Inflammatory macrophage treated with lipopolysaccharide for 1 hour (primary cell): ENCODE measurements around the gene CWF19L2.
"Not testable (repeated sequence)": the region's sequence is repeated elsewhere in the genome, so short reads cannot be mapped to it uniquely, and the experiment has no call there.

Experiments
- DNase-seq, 2 donors: peaks; one replicate each; pipeline ENCODE4 v3.0.0-alpha.2; 2020 to 2022

Gene CWF19L2

GRCh38 chr11:107430525-107430924 lies 27.1 kb downstream of the CWF19L2 start:
- DNase-seq = no peak

- no peak for DNase-seq
These were observed 29.9 kb downstream of the CWF19L2 start for GRCh38 chr11:107427569-107428180.

GRCh38 chr11:107413352-107413751 lies 44.3 kb downstream of the CWF19L2 start:
- DNase-seq = no peak

GRCh38 chr11:107408762-107409211 lies 48.8 kb downstream of the CWF19L2 start:
- DNase-seq = no peak

- no peak for DNase-seq
These were observed 52.4 kb downstream of the CWF19L2 start for GRCh38 chr11:107405260-107405659.

- not testable (repeated sequence) for DNase-seq
These were observed 56.5 kb downstream of the CWF19L2 start for GRCh38 chr11:107401131-107401530.

GRCh38 chr11:107397357-107397756 lies 60.3 kb downstream of the CWF19L2 start:
- DNase-seq = no peak

- DNase-seq = no peak
These were observed 65.0 kb downstream of the CWF19L2 start for GRCh38 chr11:107392611-107393010.

- peak in 1 of 2 donors; percentile 6 for DNase-seq
These were observed 66.9 kb downstream of the CWF19L2 start for GRCh38 chr11:107390701-107391100.

- DNase-seq = no peak
These were observed 70.0 kb downstream of the CWF19L2 start for GRCh38 chr11:107387666-107388065.

- no peak for DNase-seq
These were observed 72.2 kb downstream of the CWF19L2 start for GRCh38 chr11:107385361-107385981.

- DNase-seq = no peak
These were observed 73.3 kb downstream of the CWF19L2 start for GRCh38 chr11:107384144-107384852.

- DNase-seq = no peak
These were observed 85.2 kb downstream of the CWF19L2 start for GRCh38 chr11:107372439-107372838.

GRCh38 chr11:107370390-107370789 lies 87.2 kb downstream of the CWF19L2 start:
- peak; percentile 1 to 27 for DNase-seq

GRCh38 chr11:107359701-107360100 lies 97.9 kb downstream of the CWF19L2 start:
- DNase-seq = no peak

GRCh38 chr11:107357877-107358276 lies 99.7 kb downstream of the CWF19L2 start:
- no peak for DNase-seq

GRCh38 chr11:107354780-107355179 lies 102.8 kb downstream of the CWF19L2 start:
- no peak for DNase-seq

- no peak for DNase-seq
These were observed 119.7 kb downstream of the CWF19L2 start for GRCh38 chr11:107337917-107338316.

- DNase-seq = no peak
These were observed 125.9 kb downstream of the CWF19L2 start for GRCh38 chr11:107331728-107332127.

- DNase-seq = no peak
These were observed 128.5 kb downstream of the CWF19L2 start for GRCh38 chr11:107329164-107329563.

- DNase-seq = no peak
These were observed 141.2 kb downstream of the CWF19L2 start for GRCh38 chr11:107316426-107316825.

GRCh38 chr11:107307991-107308390 lies 149.6 kb downstream of the CWF19L2 start:
- no peak for DNase-seq

- DNase-seq = no peak
These were observed 155.7 kb downstream of the CWF19L2 start for GRCh38 chr11:107301878-107302277.
